ENCODE results near the gene TEX53. TPM values are rescaled to one million over a fixed set of nuclear protein-coding genes. Genes with fewer than 3 reads are reported as not detected.

Gene TEX53
- total and polyA plus RNA-seq, 2 of the 8 experiments (the other 6 are each of a cell fraction or from before 2014, with no cell fraction given) = not detected

- TF ChIP-seq ASH2L (IDR thresholded peaks at IDR 0.05; ENCODE audit: low read length) (no peak), ZNF274 (IDR thresholded peaks at IDR 0.05; ENCODE audit: borderline replicate concordance, extremely low read depth, low read length) (no peak)
These were observed 10.5 kb upstream of the TEX53 start (continued) for GRCh38 chr9:114668146-114668545.

All from H1 (cell line).